Thyroid gland (tissue), 4 donors: ENCODE measurements around the gene CDH6.

Experiments used
- POLR2A ChIP-seq, 2 donors: fragments of 450-650 bp; IDR thresholded peaks; one replicate each; pipeline ENCODE4 v1.6.1; 2017; ENCODE audit warnings: antibody characterized with exemption in 2 of 2, mild to moderate bottlenecking in 2 of 2, moderate library complexity in 1 of 2
- TF ChIP-seq, protein P1 (sequence below), 6 experiments: fragments of 200-600 bp in 3 of 6; fragments of 450-650 bp in 3 of 6; sonication (generic) in 3 of 6; IDR thresholded peaks; one replicate each; pipeline ENCODE4 v1.5.1; 2016 to 2019; ENCODE audit warnings: antibody characterized with exemption in 6 of 6, mild to moderate bottlenecking in 2 of 6, inconsistent platforms in 1 of 6, moderate library complexity in 1 of 6

DNA sequence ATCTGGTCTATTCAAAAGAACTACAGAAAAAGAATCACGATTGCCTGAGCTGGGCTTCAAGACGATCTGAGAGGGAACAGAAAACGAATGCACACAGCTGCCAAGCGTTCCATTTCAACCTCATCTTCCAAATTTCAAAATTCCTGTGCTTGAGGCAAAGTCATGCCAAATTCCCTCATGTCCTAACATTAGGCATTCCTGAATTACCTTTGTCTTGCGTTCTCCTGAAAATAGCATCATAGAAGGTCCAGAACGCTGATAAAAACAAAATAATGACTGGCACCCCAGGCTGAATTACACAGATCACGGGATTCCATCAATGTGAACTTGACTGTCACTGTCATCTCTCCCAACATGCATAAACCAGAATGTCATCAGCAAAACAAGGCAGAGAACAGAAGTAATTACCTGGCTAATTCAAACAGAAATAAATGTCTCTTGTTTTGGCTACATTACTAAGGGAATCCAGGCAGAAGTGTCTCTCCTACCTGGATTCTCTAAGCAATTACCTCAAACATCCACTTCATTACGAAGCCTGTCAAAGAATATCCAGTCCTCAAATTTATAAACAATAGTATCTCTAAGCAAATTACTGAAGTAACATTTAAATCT is 12.0 kb upstream of the CDH6 start:
- TF ChIP-seq, protein P1, sequence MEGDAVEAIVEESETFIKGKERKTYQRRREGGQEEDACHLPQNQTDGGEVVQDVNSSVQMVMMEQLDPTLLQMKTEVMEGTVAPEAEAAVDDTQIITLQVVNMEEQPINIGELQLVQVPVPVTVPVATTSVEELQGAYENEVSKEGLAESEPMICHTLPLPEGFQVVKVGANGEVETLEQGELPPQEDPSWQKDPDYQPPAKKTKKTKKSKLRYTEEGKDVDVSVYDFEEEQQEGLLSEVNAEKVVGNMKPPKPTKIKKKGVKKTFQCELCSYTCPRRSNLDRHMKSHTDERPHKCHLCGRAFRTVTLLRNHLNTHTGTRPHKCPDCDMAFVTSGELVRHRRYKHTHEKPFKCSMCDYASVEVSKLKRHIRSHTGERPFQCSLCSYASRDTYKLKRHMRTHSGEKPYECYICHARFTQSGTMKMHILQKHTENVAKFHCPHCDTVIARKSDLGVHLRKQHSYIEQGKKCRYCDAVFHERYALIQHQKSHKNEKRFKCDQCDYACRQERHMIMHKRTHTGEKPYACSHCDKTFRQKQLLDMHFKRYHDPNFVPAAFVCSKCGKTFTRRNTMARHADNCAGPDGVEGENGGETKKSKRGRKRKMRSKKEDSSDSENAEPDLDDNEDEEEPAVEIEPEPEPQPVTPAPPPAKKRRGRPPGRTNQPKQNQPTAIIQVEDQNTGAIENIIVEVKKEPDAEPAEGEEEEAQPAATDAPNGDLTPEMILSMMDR (IDR thresholded peaks at IDR 0.05): no peak
- no peak for TF ChIP-seq POLR2A (IDR thresholded peaks at IDR 0.05)
